Ovary (tissue), 3 donors: ENCODE data around the gene SDK1.

Experiments used
- CTCF ChIP-seq, 3 donors: fragments of 450-650 bp in 2 of 3; fragments of 200-600 bp in 1 of 3; IDR thresholded peaks; one replicate each; pipeline versions ENCODE4 v1.5.1 to v1.8.0; 2016 to 2022; ENCODE audit warnings: antibody characterized with exemption in 3 of 3, mild to moderate bottlenecking in 1 of 3
- POLR2A ChIP-seq: fragments of 450-650 bp; IDR thresholded peaks from one replicate; pipeline ENCODE4 v1.6.1; 2017; ENCODE audit warnings: antibody characterized with exemption, mild to moderate bottlenecking, moderate library complexity
- donor health status: DM: no; HTN: no; CAD: no.

- no peak for TF ChIP-seq POLR2A
- no peak for TF ChIP-seq CTCF (IDR thresholded peaks at IDR 0.05)
These were observed 694.1 kb downstream of the SDK1 start for GRCh38 chr7:3995187-3995586.
